Measurements from ENCODE around the gene RAB1A.

DNA sequence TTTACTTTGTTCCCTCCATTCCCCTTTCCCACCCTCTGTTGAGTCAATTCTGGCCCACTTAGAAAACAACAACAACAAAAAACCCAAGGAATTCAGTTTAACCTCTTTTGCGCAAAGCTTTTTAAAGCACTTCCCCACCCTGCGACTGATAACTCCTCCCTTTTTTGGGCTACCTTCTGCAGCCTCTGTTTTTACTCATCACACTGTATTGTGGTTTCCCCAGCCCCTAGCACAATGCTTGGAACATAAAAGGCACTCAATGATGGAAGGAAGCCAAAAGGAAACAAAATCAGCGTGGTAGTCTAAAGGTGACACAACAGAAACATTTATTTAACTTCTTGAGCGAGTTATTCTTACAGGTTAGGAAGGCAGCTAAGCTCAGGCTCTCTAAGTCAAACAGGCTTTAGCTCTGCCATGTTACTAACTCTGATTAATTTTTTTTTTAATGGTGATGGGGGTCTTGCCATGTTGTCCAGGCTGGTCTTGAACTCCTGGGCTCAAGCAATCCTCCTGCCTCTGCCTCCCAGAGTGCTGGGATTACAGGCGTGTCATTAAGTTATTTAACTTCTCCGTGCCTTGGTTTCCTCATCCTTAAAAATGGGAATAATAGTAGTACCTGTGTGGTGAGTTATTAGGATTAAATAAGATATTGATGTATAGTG is 72.4 kb downstream of the RAB1A start:
- no peak for TF ChIP-seq POLR2AphosphoS5 (IDR thresholded peaks at IDR 0.05; ENCODE audit: low read depth, low read length)
- TF ChIP-seq TAF1 (IDR thresholded peaks at IDR 0.05; ENCODE audit: borderline replicate concordance, low read depth, low read length) = no peak
- TF ChIP-seq POLR2A (IDR thresholded peaks at IDR 0.05; ENCODE audit: low read depth, low read length) = no peak
